HG02840 (cell line): Measurements from ENCODE around the gene GABARAP.

Experiments
- ATAC-seq: cut with Tn5 transposase; IDR thresholded peaks from one replicate; pipeline ENCODE4 v1.9.1; 2021; ENCODE audit warnings: mild to moderate bottlenecking, moderate library complexity, moderate number of reproducible peaks; ENCODE audit not compliant: unreplicated experiment, low FRiP score

GABARAP gene

DNA sequence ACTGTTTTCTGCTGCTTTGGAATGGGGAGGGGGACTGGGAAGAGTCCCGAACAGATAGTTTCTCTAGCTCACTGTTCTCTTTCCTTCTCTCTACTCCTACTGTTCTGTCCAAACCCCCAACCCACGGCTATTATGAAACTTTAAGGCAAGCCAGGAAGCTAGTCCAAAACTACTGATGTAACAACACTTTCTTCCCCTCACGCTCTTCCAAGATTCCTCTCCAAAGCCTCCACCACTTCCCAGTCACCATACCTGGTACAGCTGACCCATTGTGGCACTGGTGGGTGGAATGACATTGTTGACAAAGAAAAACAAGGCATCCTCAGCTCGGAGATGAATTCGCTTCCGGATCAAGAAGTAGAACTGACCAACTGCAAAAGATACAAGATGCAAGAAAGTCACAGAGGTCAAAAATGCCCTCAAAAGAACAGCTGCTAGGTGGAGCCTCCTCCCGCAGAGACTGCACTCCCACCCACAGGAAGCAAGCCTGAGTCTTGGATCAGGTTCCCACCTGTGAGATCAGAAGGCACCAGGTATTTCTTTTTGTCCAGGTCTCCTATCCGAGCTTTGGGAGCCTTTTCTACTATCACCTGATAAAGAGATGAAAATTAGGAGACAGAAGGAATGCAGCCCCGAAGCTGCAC is 1.0 kb downstream of the GABARAP start:
- ATAC-seq: no peak

DNA sequence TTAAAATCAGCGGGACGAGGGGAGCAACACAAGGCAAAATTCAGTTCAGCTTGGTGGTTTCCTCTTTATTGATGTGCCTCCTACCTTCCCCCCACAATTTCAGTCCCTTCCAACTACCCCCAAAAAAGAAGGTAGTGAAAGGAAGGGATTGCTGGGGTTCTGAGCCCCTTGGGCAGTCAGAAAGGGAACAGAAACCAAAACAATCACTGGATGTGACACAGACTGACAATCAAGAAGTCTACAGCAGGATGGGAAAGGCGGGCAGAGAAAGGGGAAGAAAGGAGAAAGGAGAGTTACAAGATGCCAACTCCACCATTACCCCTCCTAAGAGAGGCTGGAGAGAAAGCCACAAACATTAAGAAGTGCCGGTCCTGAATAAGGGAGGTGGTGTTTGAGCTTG is 1.9 kb downstream of the GABARAP start:
- ATAC-seq: no peak

DNA sequence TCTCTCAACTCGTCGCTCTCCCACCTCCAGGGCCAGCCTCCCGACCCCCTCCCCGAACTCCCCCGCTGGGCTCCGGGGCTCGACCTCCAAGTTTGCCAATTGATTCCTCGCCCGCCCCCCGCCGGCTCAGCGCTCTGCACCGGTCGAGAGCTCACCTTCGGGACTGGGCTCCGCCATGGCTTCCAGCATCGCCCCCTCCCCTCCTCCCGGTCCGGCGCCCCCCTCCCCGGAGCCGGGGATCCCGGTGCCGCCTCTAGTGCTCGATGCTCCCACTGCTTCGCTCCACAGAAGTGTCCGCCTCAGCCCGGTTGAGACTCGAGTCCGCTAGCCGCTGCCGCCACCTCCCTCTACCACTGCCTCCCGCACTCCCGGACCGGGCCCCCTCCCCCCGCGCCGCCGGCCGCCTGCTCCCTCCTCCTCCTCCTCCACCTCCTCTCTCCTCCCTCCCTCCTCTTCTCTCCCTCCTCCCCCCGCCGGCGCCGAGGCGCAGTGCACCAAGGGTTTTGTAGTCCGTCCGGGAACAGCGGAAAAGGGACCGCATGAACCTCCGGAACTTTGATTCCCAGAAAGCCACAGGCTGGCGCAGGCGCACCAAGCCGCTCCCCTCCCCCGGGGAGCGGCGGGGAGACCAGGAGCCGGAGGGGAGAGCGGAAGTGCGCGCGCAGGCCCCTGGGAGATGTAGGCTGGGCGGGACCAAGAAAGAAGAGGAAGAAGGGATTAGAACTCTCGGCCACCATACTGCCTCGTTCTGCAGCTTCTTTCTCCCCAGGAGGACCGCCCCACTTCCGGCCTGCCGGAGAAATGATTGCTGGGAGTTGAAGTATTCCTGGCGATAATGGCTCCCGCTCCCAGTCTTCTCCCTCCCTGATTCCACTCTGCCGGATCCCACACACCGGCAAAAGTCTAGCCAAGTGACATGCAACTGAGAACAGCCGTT is 2.9 kb downstream of the GABARAP start, which contains the start of gene PHF23:
PHF23 (minus strand) TSS at position 367 of the 937 bp plus-strand sequence; CDS start at position 189, 178 bp downstream.
- ATAC-seq: peak; percentile 47

DNA sequence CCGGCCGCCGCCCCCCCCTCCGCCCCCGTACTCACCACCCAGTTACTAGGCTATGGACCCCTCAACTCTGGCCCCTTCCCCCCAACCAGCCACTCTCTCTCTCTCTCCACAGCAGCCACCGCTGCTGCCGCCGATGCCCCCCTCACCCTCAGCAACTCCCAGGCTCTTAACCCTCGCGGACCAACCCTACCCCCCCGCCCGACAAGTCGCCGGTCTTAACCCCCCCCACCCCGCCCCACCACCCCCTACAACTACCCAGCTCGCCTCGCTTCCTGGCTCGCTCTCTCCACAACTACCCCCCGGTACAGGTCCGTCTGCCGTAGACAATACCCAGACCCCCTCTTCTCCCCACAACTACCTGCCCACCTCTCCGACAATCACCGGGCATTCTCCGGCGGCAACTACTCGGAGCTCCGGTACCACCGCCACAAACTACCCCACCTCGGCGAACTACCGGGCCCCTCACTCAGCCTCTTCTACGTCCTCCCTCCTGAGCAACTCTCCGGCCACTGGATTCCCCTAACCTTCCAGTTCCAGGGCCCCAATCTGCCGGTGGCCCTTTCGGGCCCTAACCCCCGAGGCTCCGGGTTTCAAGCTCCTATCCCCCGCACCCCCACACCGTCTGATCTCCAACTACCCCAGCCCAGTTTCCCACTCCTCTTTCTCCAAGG is 3.7 kb downstream of the GABARAP start:
- no peak for ATAC-seq

DNA sequence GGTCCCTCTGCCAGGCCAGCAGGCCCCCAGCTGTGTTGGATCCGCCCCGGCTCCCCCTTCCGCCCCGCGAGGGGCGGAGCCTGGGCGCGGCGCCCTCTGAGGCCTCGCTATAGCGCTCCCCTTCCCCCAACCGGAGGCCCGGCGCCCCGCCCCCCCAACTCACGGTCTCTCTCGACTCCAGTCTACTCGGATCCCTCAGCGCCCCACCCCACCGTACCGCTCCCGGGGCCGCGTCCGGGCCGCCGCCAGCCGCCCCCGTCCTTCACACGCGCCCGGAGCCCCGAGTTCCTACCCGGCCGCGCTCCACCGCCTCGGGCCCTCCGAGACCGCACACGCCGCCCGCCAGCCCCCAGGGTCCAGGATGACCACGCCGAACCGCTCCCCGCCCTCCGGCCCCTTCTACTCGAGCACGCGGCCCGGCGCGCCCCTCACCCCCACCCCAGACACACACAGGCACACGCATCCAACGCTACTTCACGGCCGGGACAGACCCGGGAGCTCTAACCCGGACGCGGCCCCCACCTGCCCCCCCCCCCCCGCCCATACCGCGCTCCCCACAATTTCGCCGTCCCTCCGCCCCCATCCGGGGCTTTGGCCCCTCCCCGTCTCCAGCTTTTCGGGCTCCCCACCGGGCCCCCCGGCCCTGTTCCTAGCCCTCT is 4.4 kb downstream of the GABARAP start:
- ATAC-seq: no peak

DNA sequence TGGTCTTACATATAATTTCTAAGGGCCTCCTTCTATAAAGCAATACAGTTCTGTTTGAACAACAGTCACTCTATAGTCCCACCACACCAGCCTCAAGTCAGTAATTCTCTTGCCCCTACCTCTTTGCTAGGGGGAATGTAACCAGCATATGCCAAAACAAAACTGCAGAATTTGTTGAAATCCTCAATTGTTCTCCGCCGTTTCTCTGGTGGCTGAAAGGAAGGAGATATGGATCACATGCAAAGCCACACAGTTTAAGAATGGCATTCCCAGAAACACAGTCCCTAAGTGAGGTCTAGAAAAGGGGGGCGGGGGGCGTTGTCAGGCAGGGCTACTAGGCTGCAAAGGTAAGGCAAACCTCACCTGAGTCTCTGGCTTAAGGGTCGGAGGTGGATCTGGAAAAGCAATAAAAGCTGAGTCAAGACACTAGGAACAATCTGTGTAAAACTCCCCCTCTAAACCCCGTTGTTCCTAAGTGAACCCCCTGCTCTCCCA is 4.9 kb downstream of the GABARAP start:
- no peak for ATAC-seq

DNA sequence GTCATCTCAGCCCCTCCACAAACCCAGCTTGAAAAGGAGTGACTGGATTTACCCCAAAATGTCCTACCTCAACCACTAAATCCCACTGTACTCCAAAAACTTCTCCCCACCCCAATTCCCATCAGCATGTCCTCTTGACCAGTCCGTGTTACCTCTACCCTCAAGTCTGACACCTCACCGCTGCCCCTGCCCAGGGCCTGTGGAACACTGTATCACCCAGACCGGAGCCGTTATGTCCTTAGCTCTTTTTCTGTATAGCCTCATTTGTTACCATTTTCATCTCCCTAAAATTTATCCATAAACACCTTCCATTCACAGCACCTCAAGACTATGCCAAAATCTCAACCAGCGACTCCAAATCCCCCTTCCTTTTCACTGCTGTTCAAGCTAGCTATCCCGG is 5.4 kb downstream of the GABARAP start:
- no peak for ATAC-seq

DNA sequence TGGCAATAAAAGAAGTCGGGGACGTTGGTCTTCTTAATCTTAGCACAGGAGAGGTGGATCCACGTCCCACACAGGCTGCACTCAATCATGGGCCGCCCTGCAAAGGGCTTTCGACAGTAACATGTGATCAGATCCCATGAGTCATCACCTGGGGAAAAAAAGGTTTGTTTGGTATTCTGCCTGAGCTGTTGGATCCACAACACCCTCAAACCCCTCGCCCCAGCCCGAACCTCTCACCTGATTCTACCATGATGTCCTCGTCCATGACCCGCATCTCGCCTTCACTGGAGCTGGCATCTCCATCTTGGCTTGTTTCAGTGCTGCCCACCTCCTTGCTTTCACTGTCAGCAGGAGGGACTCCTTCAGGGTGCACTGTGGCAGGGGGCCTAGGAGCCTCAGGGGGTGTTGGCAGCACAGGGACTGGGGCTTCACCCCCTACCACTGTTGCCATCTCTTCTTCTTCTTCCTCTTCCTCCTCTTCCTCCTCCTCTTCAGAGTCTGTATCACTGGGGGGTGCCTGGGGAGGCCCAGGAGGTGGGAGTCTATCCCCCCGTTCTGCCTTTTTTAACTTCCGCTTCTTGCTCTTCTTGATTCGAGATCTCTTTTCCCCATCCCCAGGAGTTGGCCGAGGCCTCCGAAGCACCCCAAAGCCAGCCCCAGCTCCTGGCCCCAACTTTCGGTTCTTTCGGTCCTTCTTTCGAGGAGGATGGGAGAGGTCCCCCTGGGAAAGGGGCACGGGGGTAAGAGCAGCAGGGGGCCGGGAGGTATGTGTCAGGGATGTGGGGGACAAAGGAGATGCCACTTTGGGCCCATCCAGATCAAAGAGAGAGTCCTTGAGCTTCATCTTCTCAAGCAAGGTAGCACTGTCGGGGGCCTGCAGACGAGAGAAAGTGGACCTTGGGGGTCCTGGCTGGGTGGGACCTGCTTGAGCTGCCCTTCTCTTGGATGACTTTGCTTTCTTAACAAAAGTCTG is 6.3 kb downstream of the GABARAP start:
- ATAC-seq: no peak

DNA sequence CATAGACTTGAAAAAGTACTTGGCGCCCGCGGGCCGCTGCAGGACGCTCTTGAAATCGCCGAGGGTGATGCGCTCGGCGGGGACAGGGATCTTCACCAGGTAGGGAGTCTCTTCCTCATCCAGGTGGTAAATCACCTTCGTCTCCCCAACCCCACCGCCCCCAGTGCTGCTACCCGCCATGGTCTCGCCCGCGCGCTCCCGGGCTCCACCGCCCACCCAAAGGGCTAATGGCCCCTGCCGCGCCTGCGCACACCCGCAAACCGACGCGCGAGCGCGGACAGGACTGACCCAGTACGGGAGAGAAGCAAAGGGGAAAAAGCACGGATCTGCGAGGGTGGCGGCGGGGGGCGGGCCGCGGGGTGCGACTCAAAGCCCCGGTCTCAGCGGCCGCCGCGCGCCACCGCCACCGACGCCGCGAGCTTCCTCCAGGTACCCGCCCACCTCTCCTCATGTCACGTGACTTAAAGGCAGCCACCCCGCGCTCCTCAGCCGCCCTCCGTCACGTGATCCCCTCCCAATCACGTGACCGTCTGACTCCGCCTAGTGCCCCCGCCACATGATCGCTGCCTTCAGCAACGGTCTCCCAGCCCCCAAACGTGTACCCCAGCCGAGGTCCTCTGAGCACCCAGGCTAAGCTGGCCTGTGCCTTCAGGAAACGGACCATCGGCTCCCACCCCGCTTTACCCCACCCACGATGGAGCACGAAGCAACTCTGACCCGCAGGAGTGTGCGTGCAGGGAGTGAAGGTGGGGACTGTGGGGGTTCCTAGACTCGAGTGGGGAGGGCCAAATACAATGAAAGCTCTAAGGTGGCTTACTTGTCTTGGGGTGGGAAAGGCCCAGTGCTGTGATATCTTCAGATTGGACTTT is 7.9 kb downstream of the GABARAP start, which contains the start of gene DVL2:
DVL2 (minus strand) TSS at position 435 of the 869 bp plus-strand sequence; CDS start at position 180, 255 bp downstream.
- peak; percentile 57 for ATAC-seq

DNA sequence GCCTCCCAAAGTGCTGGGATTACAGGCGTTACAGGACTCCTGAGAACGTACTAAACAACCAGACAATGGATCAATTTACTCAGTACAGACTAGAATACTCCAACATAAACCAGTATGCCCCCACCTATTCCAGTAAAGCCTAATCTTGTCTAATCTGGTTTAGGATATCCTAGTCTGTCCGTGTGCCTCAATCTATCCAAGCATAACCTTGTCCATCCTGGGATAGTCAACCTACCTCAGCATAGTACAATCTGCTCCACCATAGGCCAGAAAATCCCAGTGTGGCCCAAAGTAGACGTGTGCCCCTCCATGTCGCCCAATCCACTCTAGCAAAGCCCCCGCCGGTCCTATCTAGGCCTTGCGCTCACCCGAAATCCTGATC is 8.6 kb downstream of the GABARAP start:
- ATAC-seq: no peak

DNA sequence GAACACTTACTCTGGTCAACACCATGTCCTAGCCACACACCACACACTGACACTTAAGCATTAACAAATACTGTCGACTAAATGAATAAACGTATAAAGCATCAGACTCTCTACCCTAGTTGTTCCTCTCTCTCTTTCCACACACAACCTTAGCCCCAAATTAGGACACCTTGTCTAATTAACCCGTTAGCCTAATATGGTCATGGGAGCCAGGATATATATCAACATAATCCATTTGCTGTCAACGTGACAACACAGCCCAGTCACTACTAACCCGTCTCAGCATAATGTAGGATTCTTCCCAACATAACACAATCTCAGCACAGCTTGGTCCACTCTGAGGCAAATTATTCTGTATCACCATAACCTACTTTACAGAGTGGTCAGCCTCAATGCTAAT is 10.1 kb downstream of the GABARAP start:
- no peak for ATAC-seq

DNA sequence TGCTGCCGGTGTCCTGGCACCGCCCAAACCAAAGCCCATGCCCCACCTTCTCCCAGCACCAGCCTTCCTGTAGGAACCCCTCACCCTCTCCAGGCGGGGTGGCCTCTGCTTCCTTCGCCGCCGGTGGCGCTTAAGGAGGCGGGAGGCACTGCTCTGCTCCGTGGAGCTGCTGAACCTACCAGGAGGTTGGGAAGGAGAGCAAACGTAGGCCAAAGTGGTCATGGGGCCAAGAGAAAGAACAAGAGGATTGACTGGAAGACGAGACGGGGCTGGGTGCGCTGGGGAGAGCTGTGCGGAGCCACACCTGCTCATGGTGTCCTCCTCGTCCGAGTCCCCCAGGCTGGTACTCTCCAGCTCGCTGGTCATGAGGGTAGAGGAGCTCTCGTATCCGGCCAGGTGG is 12.7 kb downstream of the GABARAP start:
- no peak for ATAC-seq

DNA sequence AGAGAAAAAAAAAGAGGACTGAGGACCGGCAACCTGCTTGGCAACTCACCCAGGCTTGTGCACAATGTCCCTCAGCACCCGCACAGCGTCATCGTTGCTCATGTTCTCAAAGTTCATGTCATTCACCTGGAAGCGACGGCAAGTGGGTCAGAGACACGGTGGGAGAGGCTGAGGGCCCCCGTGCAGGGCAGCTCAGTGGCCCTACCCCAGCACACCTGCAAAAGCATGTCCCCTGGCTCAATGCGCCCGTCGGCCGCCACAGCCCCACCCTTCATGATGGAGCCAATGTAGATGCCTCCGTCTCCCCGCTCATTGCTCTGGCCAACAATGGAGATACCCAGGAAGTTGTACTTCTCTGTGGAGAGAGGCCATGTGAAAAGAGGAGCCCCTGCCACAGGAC is 13.3 kb downstream of the GABARAP start:
- ATAC-seq: no peak

DNA sequence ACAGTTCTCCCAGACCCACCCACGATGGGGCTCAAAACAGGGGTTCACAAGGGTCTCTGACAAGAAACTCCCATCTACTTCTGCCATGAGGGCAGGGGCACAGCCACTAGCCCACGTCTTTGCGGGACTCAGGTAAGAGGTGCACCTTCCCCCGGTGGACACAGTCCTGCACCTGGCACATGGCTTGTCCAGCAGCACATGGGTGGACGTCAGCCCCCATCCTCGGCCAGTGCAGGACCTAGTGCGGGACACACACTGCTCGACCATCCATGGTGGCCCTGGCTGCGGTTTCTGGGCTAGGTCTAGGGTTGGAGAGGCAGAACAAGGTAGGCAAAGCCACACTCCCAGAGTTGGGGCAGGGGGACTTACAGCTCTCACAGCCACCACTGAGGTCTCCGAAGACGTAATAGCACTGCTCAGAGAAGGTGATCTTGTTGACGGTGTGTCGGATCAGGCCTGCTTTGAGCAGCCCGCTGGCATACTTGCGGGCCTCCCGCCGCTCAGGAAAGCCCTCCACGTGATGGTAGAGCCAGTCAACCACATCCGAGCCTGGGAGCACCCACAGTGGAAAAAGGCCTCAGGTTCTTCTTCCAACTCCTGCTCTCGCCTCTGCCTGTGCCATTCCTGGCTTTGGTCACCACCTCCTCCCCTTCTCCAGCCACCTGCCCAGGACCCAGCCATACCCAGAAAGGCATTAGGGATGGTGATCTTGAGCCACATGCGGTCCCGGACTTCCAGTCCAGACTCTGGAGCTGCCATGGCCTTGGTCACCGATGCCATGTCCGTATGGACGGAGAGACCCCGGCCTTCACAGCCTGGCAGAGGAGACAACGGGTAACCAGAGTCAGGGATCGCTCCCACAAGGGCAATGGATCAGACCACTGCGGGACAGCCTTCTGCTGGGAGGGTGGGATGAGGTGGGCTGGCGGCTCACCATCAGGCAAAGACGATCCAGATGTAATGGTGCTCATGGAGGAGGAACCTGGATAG is 15.2 kb downstream of the GABARAP start:
- ATAC-seq: no peak

DNA sequence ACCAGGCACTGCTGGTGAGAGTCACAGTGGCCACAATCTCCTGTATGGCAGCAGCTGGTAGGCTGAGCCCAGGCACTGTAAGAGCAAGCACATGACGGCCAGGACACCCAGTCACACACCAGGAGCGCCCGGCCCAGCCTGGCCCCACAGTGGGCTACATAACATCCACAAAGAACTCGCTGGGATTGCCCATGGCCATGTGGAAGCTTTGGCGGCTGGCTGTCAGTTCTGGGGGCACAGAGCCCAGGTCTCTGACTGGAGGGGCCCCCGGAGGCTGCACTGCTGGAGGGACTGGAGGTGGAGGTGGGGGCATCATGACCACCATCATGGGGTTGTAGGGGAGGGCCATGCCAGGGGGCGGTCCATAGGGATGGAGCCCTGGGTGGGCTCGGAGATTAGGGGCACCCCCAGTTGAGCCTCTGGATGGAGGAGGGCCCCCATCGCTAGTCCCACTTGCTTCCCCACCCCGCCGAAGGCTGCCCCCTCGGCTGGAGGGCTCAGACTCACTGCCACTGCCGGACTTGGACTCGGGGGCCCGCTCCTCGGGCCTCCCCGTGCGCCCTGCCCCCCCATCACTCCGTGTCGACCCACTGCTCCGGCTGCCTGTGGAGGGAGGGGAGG is 16.4 kb downstream of the GABARAP start:
- no peak for ATAC-seq

DNA sequence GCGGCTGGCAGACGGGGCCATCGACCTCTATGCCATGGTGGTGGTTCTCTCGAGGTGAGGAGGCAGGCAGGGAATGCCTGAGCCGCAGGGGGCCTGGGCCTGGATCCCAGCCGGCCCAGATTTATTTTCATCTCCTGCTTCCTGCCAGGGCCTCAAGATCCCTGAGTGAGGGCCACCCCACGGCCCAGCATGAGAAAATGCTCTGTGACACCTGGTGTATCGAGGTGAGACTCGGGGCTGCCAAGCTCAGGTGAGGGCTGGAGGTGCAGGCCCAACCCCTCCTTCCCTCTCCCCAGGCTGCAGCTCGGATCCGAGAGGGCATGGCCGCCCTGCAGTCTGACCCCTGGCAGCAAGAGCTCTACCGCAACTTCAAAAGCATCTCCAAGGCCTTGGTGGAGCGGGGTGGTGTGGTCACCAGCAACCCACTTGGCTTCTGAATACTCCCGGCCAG is 17.6 kb downstream of the GABARAP start:
- no peak for ATAC-seq

DNA sequence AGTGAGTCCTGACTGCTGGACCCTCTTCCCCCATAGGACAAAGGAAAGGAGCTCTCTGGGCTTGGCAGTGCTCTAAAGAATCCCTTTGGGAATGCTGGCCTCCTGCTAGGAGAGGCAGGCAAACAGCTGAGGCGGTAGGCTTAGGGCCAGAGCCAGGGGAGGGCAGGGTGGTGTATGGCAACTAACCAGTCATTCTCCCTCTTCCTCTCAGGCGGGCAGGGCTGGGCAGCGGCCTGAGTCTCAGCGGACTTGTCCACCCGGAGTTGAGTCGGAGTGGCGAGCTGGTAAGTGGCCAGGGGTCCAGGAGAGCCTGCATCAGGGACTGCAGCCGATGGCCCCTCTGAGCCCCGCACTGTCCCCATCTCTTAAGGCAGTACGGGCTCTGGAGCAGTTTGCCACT is 18.1 kb downstream of the GABARAP start:
- no peak for ATAC-seq
